Measurements from ENCODE around the gene TMEM184C. TPM values are rescaled to one million over a fixed set of nuclear protein-coding genes. Genes with fewer than 3 reads are reported as not detected.

TMEM184C gene
- total RNA-seq, 1 donor from 2014 or later, result 49.8 TPM

DNA sequence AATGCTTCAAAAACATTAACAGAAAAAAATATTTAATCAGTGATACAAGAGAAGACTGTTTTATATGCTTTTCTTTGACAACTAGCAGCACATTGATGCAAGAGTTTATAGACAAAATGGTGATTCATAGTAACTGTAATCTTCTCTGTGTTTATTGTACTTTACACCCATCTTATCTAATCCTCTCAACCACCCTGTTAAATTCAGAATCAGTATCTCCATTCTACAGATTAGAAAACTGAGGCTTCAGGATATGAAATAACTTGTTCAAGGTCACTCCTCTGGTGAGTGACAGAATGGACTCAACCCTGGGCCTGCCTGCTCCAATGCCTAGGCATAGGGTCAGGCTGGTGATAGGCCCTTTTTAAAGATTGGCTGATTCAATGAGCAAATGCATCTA lies 26.1 kb upstream of the TMEM184C start:
- no peak overlapping the region for H3K27ac Mint-ChIP-seq
- no peak for DNase-seq (ENCODE audit: low spot score, unreplicated experiment)
- peaks cover 8% of the 10 kb centered on the region for H3K4me1 Mint-ChIP-seq (ENCODE audit: low read depth)
- TF ChIP-seq, protein P1, sequence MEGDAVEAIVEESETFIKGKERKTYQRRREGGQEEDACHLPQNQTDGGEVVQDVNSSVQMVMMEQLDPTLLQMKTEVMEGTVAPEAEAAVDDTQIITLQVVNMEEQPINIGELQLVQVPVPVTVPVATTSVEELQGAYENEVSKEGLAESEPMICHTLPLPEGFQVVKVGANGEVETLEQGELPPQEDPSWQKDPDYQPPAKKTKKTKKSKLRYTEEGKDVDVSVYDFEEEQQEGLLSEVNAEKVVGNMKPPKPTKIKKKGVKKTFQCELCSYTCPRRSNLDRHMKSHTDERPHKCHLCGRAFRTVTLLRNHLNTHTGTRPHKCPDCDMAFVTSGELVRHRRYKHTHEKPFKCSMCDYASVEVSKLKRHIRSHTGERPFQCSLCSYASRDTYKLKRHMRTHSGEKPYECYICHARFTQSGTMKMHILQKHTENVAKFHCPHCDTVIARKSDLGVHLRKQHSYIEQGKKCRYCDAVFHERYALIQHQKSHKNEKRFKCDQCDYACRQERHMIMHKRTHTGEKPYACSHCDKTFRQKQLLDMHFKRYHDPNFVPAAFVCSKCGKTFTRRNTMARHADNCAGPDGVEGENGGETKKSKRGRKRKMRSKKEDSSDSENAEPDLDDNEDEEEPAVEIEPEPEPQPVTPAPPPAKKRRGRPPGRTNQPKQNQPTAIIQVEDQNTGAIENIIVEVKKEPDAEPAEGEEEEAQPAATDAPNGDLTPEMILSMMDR (IDR thresholded peaks at IDR 0.05; ENCODE audit: unreplicated experiment), result no peak
- no peaks in the 10 kb centered on the region for H3K9me3 Mint-ChIP-seq (ENCODE audit: low read depth)
- no peak overlapping the region for H3K4me3 Mint-ChIP-seq (ENCODE audit: low read depth)
- no peaks in the 10 kb centered on the region for H3K27me3 Mint-ChIP-seq
- H3K36me3 Mint-ChIP-seq (ENCODE audit: insufficient read depth), result no peaks in the 10 kb centered on the region

DNA sequence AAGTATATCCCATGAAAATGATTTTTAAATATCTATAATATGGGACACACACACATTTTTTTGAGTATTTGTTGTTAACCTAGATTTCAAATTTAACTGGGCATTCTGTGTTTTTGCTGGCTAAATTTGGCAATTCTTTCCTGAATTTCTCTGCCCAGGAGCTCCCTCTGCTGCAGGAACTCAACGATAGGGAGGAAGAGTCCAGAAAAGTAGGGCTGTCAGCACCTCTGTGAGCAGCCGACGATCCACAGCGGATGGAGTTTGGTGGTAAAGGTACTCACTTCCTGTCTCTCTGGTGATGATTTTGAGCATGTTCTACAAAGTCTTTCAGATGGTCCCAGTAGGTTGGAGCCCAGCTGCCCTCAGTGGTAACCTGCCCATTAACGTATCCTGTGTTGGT lies 23.1 kb upstream of the TMEM184C start:
- TF ChIP-seq, protein P1 (IDR thresholded peaks at IDR 0.05; ENCODE audit: unreplicated experiment), result no peak
- H3K9me3 Mint-ChIP-seq (ENCODE audit: low read depth), result no peaks in the 10 kb centered on the region
- no peak overlapping the region for H3K27ac Mint-ChIP-seq
- peaks cover 14% of the 10 kb centered on the region for H3K4me1 Mint-ChIP-seq (ENCODE audit: low read depth)
- H3K27me3 Mint-ChIP-seq, result no peaks in the 10 kb centered on the region
- DNase-seq (ENCODE audit: low spot score, unreplicated experiment), result no peak
- no peaks in the 10 kb centered on the region for H3K36me3 Mint-ChIP-seq (ENCODE audit: insufficient read depth)
- H3K4me3 Mint-ChIP-seq (ENCODE audit: low read depth), result no peak overlapping the region

DNA sequence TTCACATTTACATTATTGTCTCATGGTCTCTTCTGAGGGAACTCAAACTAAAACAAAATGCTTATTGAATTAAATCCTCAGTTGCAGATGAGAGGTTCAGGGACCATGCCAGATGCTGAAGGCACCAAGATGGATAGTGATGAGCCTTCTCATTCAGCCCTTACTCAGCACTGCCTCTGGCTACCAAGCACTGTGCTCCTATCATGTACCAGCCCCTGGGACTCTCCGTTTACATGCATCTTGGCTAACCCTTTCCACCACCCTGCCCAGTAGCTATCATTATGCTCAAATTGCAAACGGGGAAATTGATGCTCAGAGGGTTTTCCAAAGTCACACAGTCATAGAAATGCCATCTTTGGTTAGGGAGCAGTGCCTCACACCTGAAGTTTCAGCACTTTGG lies 22.6 kb upstream of the TMEM184C start:
- no peaks in the 10 kb centered on the region for H3K36me3 Mint-ChIP-seq (ENCODE audit: insufficient read depth)
- TF ChIP-seq, protein P1 (IDR thresholded peaks at IDR 0.05; ENCODE audit: unreplicated experiment), result no peak
- no peak for DNase-seq (ENCODE audit: low spot score, unreplicated experiment)
- no peaks in the 10 kb centered on the region for H3K27me3 Mint-ChIP-seq
- no peak overlapping the region for H3K4me3 Mint-ChIP-seq (ENCODE audit: low read depth)
- no peak overlapping the region for H3K27ac Mint-ChIP-seq
- peaks cover 14% of the 10 kb centered on the region for H3K4me1 Mint-ChIP-seq (ENCODE audit: low read depth)
- no peaks in the 10 kb centered on the region for H3K9me3 Mint-ChIP-seq (ENCODE audit: low read depth)

DNA sequence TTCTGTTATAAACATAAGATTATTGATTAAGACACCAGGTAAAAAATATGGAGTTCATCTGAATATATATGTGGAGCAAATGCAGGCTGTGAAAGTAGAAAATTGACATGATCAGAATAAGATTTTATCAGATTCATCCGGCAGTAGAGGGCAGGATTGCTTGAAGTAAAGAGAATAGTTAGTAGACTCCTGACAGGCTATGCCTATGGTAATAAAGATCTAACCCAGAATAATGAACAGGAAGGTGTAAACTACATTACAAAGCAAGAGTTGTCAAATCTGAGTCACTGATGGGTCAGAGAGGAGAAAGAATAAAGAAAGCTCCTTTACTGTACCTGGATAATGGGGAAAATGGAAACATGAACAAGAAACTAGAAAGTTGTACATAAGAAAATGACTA lies 20.8 kb upstream of the TMEM184C start:
- TF ChIP-seq, protein P1 (IDR thresholded peaks at IDR 0.05; ENCODE audit: unreplicated experiment), result no peak
- no peaks in the 10 kb centered on the region for H3K9me3 Mint-ChIP-seq (ENCODE audit: low read depth)

DNA sequence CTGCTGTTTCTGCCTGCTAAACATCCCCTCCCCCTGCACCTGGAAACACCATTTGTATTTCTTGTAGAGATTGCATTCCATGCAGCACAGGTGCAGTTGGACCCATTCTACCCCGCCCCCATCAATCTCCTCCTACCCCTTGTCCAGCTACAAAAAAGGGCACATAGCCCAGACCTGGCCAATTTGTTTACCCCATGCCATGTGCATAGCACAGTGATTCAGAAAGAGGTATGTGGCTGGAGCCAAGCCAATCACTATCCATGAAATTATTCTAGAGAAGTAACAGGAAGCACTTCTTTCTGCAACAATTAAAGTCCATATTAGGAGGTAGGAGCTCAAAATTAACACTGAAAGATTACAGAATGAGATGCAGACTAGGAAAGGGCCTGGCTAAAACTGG lies 20.2 kb upstream of the TMEM184C start:
- peaks cover 12% of the 10 kb centered on the region for H3K4me1 Mint-ChIP-seq (ENCODE audit: low read depth)
- no peaks in the 10 kb centered on the region for H3K9me3 Mint-ChIP-seq (ENCODE audit: low read depth)
- TF ChIP-seq, protein P1 (IDR thresholded peaks at IDR 0.05; ENCODE audit: unreplicated experiment), result no peak
- H3K36me3 Mint-ChIP-seq (ENCODE audit: insufficient read depth), result no peaks in the 10 kb centered on the region
- no peaks in the 10 kb centered on the region for H3K27me3 Mint-ChIP-seq
- H3K27ac Mint-ChIP-seq, result peak overlapping the region; percentile 69
- DNase-seq (ENCODE audit: low spot score, unreplicated experiment), result no peak
- no peak overlapping the region for H3K4me3 Mint-ChIP-seq (ENCODE audit: low read depth)

More for the DNA sequence above, 20.8 kb upstream of the TMEM184C start:
- peaks cover 12% of the 10 kb centered on the region for H3K4me1 Mint-ChIP-seq (ENCODE audit: low read depth)
- H3K27me3 Mint-ChIP-seq, result no peaks in the 10 kb centered on the region
- H3K27ac Mint-ChIP-seq, result no peak overlapping the region
- no peak overlapping the region for H3K4me3 Mint-ChIP-seq (ENCODE audit: low read depth)
- no peak for DNase-seq (ENCODE audit: low spot score, unreplicated experiment)
- H3K36me3 Mint-ChIP-seq (ENCODE audit: insufficient read depth), result no peaks in the 10 kb centered on the region
